HG03432 (cell line): ENCODE data around the gene GFY.
"Not testable (repeated sequence)": the region's sequence is repeated elsewhere in the genome, so short reads cannot be mapped to it uniquely, and the experiment has no call there.

Experiments used
- ATAC-seq: cut with Tn5 transposase; IDR thresholded peaks from one replicate; pipeline ENCODE4 v1.9.1; 2021; ENCODE audit warnings: mild to moderate bottlenecking, moderate library complexity; ENCODE audit not compliant: unreplicated experiment

Gene GFY

GRCh38 chr19:49443366-49444099, 18.3 kb downstream of the GFY start:
- ATAC-seq = peak; percentile 80

- ATAC-seq = not testable (repeated sequence)
Measured at GRCh38 chr19:49444100-49444700, 19.0 kb downstream of the GFY start.

- no peak for ATAC-seq
Measured at GRCh38 chr19:49445997-49446396, 20.8 kb downstream of the GFY start.

- ATAC-seq = no peak
Measured at GRCh38 chr19:49447485-49448431, 22.6 kb downstream of the GFY start.

- no peak for ATAC-seq
Measured at GRCh38 chr19:49448432-49448786, 23.2 kb downstream of the GFY start.

- no peak for ATAC-seq
Measured at GRCh38 chr19:49450405-49450804, 25.2 kb downstream of the GFY start.

- peak; percentile 55 for ATAC-seq
Measured at GRCh38 chr19:49451430-49452181, 26.4 kb downstream of the GFY start, which contains the start of gene PIH1D1. Gene PIH1D1, minus strand, starts transcription at chr19:49451814. Its CDS starts 240 bp downstream, at chr19:49451574.

- peak; percentile 82 for ATAC-seq
Measured at GRCh38 chr19:49453013-49453756, 28.0 kb downstream of the GFY start, which contains the start of gene ALDH16A1. Gene ALDH16A1, plus strand, starts transcription at chr19:49453225. Its CDS starts 107 bp downstream, at chr19:49453332.

- ATAC-seq = no peak
Measured at GRCh38 chr19:49453757-49454240, 28.6 kb downstream of the GFY start.

- ATAC-seq = no peak
Measured at GRCh38 chr19:49455773-49456172, 30.6 kb downstream of the GFY start.

GRCh38 chr19:49456326-49456725, 31.1 kb downstream of the GFY start:
- ATAC-seq = no peak

- ATAC-seq = no peak
Measured at GRCh38 chr19:49458567-49458903, 33.3 kb downstream of the GFY start.

GRCh38 chr19:49459388-49459787, 34.2 kb downstream of the GFY start:
- ATAC-seq = no peak

- not testable (repeated sequence) for ATAC-seq
Measured at GRCh38 chr19:49461130-49461529, 35.9 kb downstream of the GFY start.

- no peak for ATAC-seq
Measured at GRCh38 chr19:49461656-49462055, 36.5 kb downstream of the GFY start.

GRCh38 chr19:49462492-49462891, 37.3 kb downstream of the GFY start:
- no peak for ATAC-seq

- no peak for ATAC-seq
Measured at GRCh38 chr19:49463960-49464740, 39.0 kb downstream of the GFY start.

GRCh38 chr19:49465371-49465770, 40.2 kb downstream of the GFY start:
- ATAC-seq = no peak

- ATAC-seq = no peak
Measured at GRCh38 chr19:49468199-49468598, 43.0 kb downstream of the GFY start.
